Inflammatory macrophage treated with lipopolysaccharide for 4 hours (primary cell): ENCODE measurements around the gene KCNH4.

ENCODE experiments used
- DNase-seq: peaks from one replicate; pipeline ENCODE4 v3.0.0-alpha.2; 2020

Gene KCNH4

GRCh38 chr17:42135664-42136653 lies 45.0 kb downstream of the KCNH4 start:
- peak; percentile 86 for DNase-seq

- DNase-seq: no peak
Measured at GRCh38 chr17:42135151-42135550, 45.8 kb downstream of the KCNH4 start.

- DNase-seq: no peak
Measured at GRCh38 chr17:42133461-42134041, 47.4 kb downstream of the KCNH4 start.

GRCh38 chr17:42132941-42133340 lies 48.0 kb downstream of the KCNH4 start:
- peak; percentile 87 for DNase-seq

GRCh38 chr17:42131981-42132432 lies 48.9 kb downstream of the KCNH4 start:
- DNase-seq: peak; percentile 38

GRCh38 chr17:42131232-42131631 lies 49.7 kb downstream of the KCNH4 start:
- DNase-seq: no peak

- no peak for DNase-seq
Measured at GRCh38 chr17:42130310-42130936, 50.5 kb downstream of the KCNH4 start.

GRCh38 chr17:42129109-42129837 lies 51.7 kb downstream of the KCNH4 start:
- DNase-seq: peak; percentile 59

- no peak for DNase-seq
Measured at GRCh38 chr17:42127414-42127813, 53.5 kb downstream of the KCNH4 start.

- DNase-seq: no peak
Measured at GRCh38 chr17:42126836-42127235, 54.1 kb downstream of the KCNH4 start.

GRCh38 chr17:42125565-42125964 lies 55.4 kb downstream of the KCNH4 start:
- no peak for DNase-seq

- DNase-seq: no peak
Measured at GRCh38 chr17:42124256-42124655, 56.7 kb downstream of the KCNH4 start.

- DNase-seq: no peak
Measured at GRCh38 chr17:42122371-42123303, 58.3 kb downstream of the KCNH4 start, which contains the start of gene HSPB9. TSS of gene HSPB9 (plus strand) at chr17:42122804. CDS start at chr17:42122851, 47 bp downstream.

GRCh38 chr17:42120770-42121769 lies 59.9 kb downstream of the KCNH4 start, which contains the start of gene KAT2A:
TSS of gene KAT2A (minus strand) at chr17:42121367. CDS start at chr17:42121304, 63 bp downstream.
- DNase-seq: peak; percentile 83

GRCh38 chr17:42120161-42120769 lies 60.7 kb downstream of the KCNH4 start:
- DNase-seq: no peak

GRCh38 chr17:42119301-42119700 lies 61.6 kb downstream of the KCNH4 start:
- no peak for DNase-seq

GRCh38 chr17:42118545-42118944 lies 62.4 kb downstream of the KCNH4 start:
- DNase-seq: peak; percentile 35

- no peak for DNase-seq
Measured at GRCh38 chr17:42118126-42118510, 62.8 kb downstream of the KCNH4 start.

GRCh38 chr17:42117397-42118125 lies 63.4 kb downstream of the KCNH4 start:
- DNase-seq: no peak
